Fibroblast of lung (primary cell): ENCODE measurements around the gene L3MBTL3. TPM values are rescaled to one million over a fixed set of nuclear protein-coding genes. Genes with fewer than 3 reads are reported as not detected.

ENCODE experiments used
- DNase-seq, 2 donors: peaks; one replicate each; pipeline versions ENCODE4 v3.0.0 to v3.0.0-alpha.2; 2010; ENCODE audit warnings: low read depth in 2 of 2
- H2AFZ ChIP-seq: 2 replicates; pipeline ENCODE4 v1.5.1; 2012; ENCODE audit warnings: low read length, control low read depth, inconsistent platforms
- H3K27ac ChIP-seq: 2 replicates; pipeline ENCODE4 v1.5.1; 2011; ENCODE audit warnings: low read length, control low read depth; ENCODE audit not compliant: insufficient read depth
- H3K27me3 ChIP-seq: 2 replicates; pipeline ENCODE4 v1.5.1; 2011; ENCODE audit warnings: mild to moderate bottlenecking, low read length; ENCODE audit not compliant: control insufficient read depth, insufficient read depth
- H3K36me3 ChIP-seq: 2 replicates; pipeline ENCODE4 v1.5.1; 2011; ENCODE audit warnings: low read length; ENCODE audit not compliant: control insufficient read depth, insufficient read depth
- H3K4me1 ChIP-seq: 2 replicates; pipeline ENCODE4 v1.5.1; 2011; ENCODE audit warnings: low read length; ENCODE audit not compliant: control insufficient read depth, insufficient read depth; ENCODE audit errors: extremely low read depth
- H3K4me2 ChIP-seq: 2 replicates; pipeline ENCODE4 v1.5.1; 2011; ENCODE audit warnings: low read length, control low read depth; ENCODE audit not compliant: insufficient read depth; ENCODE audit errors: extremely low read depth
- H3K4me3 ChIP-seq, 4 experiments: fragments of 200-600 bp in 1 of 4; sonication (generic) in 1 of 4; replicated peaks in 1 of 4; 2 replicates each; pipeline ENCODE4 v1.5.1; 2011 to 2016; ENCODE audit warnings: low read length in 4 of 4, low read depth in 3 of 4, mild to moderate bottlenecking in 3 of 4, control low read depth in 2 of 4, inconsistent platforms in 1 of 4, mixed read lengths in 1 of 4; ENCODE audit not compliant: insufficient read depth in 1 of 4; ENCODE audit errors: control extremely low read depth in 1 of 4
- H3K79me2 ChIP-seq: 2 replicates; pipeline ENCODE4 v1.5.1; 2012; ENCODE audit warnings: mild to moderate bottlenecking, low read length, inconsistent platforms; ENCODE audit not compliant: control insufficient read depth, insufficient read depth
- H3K9ac ChIP-seq: 2 replicates; pipeline ENCODE4 v1.5.1; 2011; ENCODE audit warnings: mild to moderate bottlenecking, low read length, control low read depth; ENCODE audit not compliant: insufficient read depth
- H3K9me3 ChIP-seq: 2 replicates; pipeline ENCODE4 v1.5.1; 2012; ENCODE audit warnings: low read depth, low read length; ENCODE audit not compliant: control insufficient read depth, insufficient read depth
- H4K20me1 ChIP-seq: 2 replicates; pipeline ENCODE4 v1.5.1; 2011; ENCODE audit warnings: low read length; ENCODE audit not compliant: control insufficient read depth, insufficient read depth; ENCODE audit errors: extremely low read depth
- EZH2 ChIP-seq: IDR thresholded peaks from 2 replicates; pipeline ENCODE4 v1.5.1; 2012; ENCODE audit warnings: low read length, control low read depth, mild to moderate bottlenecking; ENCODE audit errors: missing control alignments
- polyA plus RNA-seq, 2 donors: library from polyadenylated mRNA; depleted of rRNA in 1 of 2; stranded (reverse) in 1 of 2; unstranded in 1 of 2; fragments of >200 nt; gene quantifications; 2 replicates each; pipeline ENCODE4 v1.2.1, GENCODE V29; 2011 to 2012; ENCODE audit warnings: missing spikeins in 1 of 2
- total RNA-seq: library from RNA; depleted of rRNA; stranded (reverse); fragments of >200 nt; gene quantifications from 2 replicates; pipeline ENCODE4 v1.2.1, GENCODE V29; 2014
- TF ChIP-seq, protein P1 (sequence below), 2 donors: IDR thresholded peaks in 1 of 2; conservative IDR thresholded peaks in 1 of 2; 1 replicate in 1 of 2; 2 replicates in 1 of 2; pipeline ENCODE4 v1.5.1; 2011 to 2012; ENCODE audit warnings: low read length in 2 of 2, control low read depth in 1 of 2, inconsistent platforms in 1 of 2, low read depth in 1 of 2, mild to moderate bottlenecking in 1 of 2

L3MBTL3 gene
- total and polyA plus RNA-seq, 2 donors (not counting 1 experiment from before 2014, with no cell fraction given) = 5.6 to 6.7 TPM

DNA sequence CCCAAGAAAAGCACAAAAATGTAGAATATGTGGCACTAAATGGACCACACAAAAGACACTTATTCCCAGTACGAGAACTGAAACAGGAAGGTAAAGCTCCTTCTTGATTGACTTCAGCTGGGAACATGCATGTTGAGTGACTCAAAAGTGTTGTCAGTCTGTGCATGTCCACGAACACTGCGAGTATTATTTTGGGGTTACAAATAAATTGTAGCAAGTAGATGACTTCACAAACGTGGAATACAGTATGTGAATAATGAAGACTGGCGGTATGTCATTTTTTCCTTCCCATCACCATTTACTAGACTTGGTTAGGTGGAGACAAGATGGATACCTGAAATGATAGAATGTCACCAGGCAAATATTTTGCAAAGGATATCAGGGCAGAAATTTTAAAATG is 45.4 kb downstream of the L3MBTL3 start:
- no peak overlapping the region for H3K4me3 ChIP-seq
- H3K4me2 ChIP-seq = no peak overlapping the region
- H3K27ac ChIP-seq = no peak overlapping the region
- H3K4me1 ChIP-seq = no peaks in the 10 kb centered on the region
- TF ChIP-seq EZH2 = no peak
- TF ChIP-seq, protein P1, sequence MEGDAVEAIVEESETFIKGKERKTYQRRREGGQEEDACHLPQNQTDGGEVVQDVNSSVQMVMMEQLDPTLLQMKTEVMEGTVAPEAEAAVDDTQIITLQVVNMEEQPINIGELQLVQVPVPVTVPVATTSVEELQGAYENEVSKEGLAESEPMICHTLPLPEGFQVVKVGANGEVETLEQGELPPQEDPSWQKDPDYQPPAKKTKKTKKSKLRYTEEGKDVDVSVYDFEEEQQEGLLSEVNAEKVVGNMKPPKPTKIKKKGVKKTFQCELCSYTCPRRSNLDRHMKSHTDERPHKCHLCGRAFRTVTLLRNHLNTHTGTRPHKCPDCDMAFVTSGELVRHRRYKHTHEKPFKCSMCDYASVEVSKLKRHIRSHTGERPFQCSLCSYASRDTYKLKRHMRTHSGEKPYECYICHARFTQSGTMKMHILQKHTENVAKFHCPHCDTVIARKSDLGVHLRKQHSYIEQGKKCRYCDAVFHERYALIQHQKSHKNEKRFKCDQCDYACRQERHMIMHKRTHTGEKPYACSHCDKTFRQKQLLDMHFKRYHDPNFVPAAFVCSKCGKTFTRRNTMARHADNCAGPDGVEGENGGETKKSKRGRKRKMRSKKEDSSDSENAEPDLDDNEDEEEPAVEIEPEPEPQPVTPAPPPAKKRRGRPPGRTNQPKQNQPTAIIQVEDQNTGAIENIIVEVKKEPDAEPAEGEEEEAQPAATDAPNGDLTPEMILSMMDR (conservative IDR thresholded peaks at IDR 0.05 in 1 of 2, IDR thresholded peaks at IDR 0.05 in 1 of 2; ENCODE audit: low read depth in 1 of 2, low read length in 2 of 2) = no peak
- no peaks in the 10 kb centered on the region for H3K27me3 ChIP-seq
- H3K9me3 ChIP-seq = no peaks in the 10 kb centered on the region
- no peaks in the 10 kb centered on the region for H3K79me2 ChIP-seq
- peak in 1 of 2 donors; percentile 30 for DNase-seq
- no peak overlapping the region for H3K9ac ChIP-seq
- H2AFZ ChIP-seq = no peak overlapping the region
- no peaks in the 10 kb centered on the region for H4K20me1 ChIP-seq
- no peaks in the 10 kb centered on the region for H3K36me3 ChIP-seq

DNA sequence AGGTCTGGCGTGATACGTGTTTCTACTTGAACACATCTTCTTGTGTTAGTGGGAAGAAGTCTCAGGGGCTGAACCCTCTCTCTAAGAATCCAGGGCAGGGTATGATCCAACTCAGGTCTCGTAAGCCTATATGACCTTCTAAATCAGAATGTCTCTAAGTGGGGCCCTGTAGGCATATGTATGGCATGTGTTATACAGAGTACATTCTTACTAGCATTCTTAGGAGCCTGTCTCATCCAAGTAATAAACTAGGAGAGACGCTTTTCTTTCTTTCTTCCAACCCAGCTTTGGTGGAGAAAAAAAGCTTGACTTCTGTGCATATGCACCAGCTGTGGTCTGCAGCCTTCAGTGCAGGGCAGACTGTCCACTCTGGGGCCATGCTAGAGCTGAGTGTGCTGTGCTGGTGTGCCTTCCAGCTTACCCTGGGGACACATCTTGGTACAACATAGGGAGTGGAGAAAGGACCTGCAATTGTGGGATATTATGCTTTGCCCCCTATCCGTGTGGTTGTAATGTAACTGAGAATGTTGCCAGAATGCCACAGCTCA is 47.3 kb downstream of the L3MBTL3 start:
- DNase-seq = no peak
- TF ChIP-seq EZH2 = no peak
- TF ChIP-seq, protein P1 (conservative IDR thresholded peaks at IDR 0.05 in 1 of 2, IDR thresholded peaks at IDR 0.05 in 1 of 2; ENCODE audit: low read depth in 1 of 2, low read length in 2 of 2) = no peak
- no peaks in the 10 kb centered on the region for H3K9me3 ChIP-seq
- H3K9ac ChIP-seq = no peak overlapping the region
- H2AFZ ChIP-seq = no peak overlapping the region
- H3K4me1 ChIP-seq = no peaks in the 10 kb centered on the region
- H3K27ac ChIP-seq = no peak overlapping the region
- no peaks in the 10 kb centered on the region for H3K36me3 ChIP-seq
- H3K27me3 ChIP-seq = no peaks in the 10 kb centered on the region
- no peak overlapping the region for H3K4me2 ChIP-seq
- no peaks in the 10 kb centered on the region for H3K79me2 ChIP-seq
- H3K4me3 ChIP-seq = no peak overlapping the region
- no peaks in the 10 kb centered on the region for H4K20me1 ChIP-seq

DNA sequence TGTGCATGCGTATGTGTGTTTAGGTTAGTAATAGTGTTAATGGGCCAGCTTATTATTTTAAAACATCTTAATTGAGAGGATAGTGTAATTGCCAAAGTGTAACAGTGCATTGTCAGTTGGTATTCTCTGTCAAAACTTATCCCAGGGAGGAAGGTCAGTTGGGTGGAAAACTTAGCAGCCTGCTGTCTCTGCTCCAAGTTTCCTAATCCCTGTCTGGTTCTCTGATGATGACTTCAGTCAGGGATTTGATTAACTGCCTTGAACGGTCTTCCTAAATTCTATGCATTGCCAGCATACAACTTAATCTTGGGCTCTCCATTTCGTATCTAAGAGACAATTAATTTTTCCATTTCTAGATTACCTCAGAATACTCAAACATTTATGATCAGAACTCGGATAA is 51.1 kb downstream of the L3MBTL3 start:
- Histone ChIP-seq H3K4me3 (no peak overlapping the region), H3K9ac (no peak overlapping the region), H4K20me1 (no peaks in the 10 kb centered on the region), H3K36me3 (no peaks in the 10 kb centered on the region), H3K27me3 (no peaks in the 10 kb centered on the region), H3K4me2 (no peak overlapping the region), H3K27ac (no peak overlapping the region), H2AFZ (no peak overlapping the region), H3K9me3 (no peaks in the 10 kb centered on the region), H3K4me1 (no peaks in the 10 kb centered on the region), H3K79me2 (no peaks in the 10 kb centered on the region)
- no peak for DNase-seq
- no peak for TF ChIP-seq EZH2
- TF ChIP-seq, protein P1 (conservative IDR thresholded peaks at IDR 0.05 in 1 of 2, IDR thresholded peaks at IDR 0.05 in 1 of 2; ENCODE audit: low read depth in 1 of 2, low read length in 2 of 2) = no peak
